WERI-Rb-1 (cell line): Measurements from ENCODE around the gene PFN4.

ENCODE experiments used
- DNase-seq: peaks from one replicate; pipeline ENCODE4 v3.0.0-alpha.2; 2020
- H3K27ac ChIP-seq: fragments of 250-450 bp; sonication (Bioruptor Pico); 2 replicates; pipeline ENCODE4 v1.5.1; 2020; ENCODE audit warnings: mild to moderate bottlenecking, moderate library complexity
- H3K27me3 ChIP-seq: fragments of 250-450 bp; sonication (Bioruptor Pico); 2 replicates; pipeline ENCODE4 v1.5.1; 2021; ENCODE audit warnings: mild to moderate bottlenecking, low read depth, moderate library complexity; ENCODE audit not compliant: insufficient read depth, severe bottlenecking
- H3K36me3 ChIP-seq: fragments of 250-450 bp; sonication (Bioruptor Pico); 2 replicates; pipeline ENCODE4 v1.5.1; 2020; ENCODE audit warnings: mild to moderate bottlenecking, moderate library complexity
- H3K4me3 ChIP-seq: 2 replicates; pipeline ENCODE4 v1.5.1; 2011; ENCODE audit warnings: low read depth, mild to moderate bottlenecking, control low read depth, low read length
- H3K9me3 ChIP-seq: fragments of 250-450 bp; sonication (Bioruptor Pico); 2 replicates; pipeline ENCODE4 v1.5.1; 2021; ENCODE audit warnings: mild to moderate bottlenecking, moderate library complexity; ENCODE audit not compliant: severe bottlenecking
- TF ChIP-seq, protein P1 (sequence below): IDR thresholded peaks from 2 replicates; pipeline ENCODE4 v1.5.1; 2011; ENCODE audit warnings: low read depth, mild to moderate bottlenecking, control low read depth, inconsistent platforms, low read length

PFN4 gene

GRCh38 chr2:24122366-24123194 is 554 bp downstream of the PFN4 start:
- DNase-seq, result no peak
- Histone ChIP-seq H3K9me3 (no peaks in the 10 kb centered on the region), H3K27me3 (no peaks in the 10 kb centered on the region), H3K4me3 (peak overlapping the region; percentile 79), H3K27ac (peak overlapping the region; percentile 90), H3K36me3 (no peaks in the 10 kb centered on the region)
- TF ChIP-seq, protein P1, sequence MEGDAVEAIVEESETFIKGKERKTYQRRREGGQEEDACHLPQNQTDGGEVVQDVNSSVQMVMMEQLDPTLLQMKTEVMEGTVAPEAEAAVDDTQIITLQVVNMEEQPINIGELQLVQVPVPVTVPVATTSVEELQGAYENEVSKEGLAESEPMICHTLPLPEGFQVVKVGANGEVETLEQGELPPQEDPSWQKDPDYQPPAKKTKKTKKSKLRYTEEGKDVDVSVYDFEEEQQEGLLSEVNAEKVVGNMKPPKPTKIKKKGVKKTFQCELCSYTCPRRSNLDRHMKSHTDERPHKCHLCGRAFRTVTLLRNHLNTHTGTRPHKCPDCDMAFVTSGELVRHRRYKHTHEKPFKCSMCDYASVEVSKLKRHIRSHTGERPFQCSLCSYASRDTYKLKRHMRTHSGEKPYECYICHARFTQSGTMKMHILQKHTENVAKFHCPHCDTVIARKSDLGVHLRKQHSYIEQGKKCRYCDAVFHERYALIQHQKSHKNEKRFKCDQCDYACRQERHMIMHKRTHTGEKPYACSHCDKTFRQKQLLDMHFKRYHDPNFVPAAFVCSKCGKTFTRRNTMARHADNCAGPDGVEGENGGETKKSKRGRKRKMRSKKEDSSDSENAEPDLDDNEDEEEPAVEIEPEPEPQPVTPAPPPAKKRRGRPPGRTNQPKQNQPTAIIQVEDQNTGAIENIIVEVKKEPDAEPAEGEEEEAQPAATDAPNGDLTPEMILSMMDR, result no peak

DNA sequence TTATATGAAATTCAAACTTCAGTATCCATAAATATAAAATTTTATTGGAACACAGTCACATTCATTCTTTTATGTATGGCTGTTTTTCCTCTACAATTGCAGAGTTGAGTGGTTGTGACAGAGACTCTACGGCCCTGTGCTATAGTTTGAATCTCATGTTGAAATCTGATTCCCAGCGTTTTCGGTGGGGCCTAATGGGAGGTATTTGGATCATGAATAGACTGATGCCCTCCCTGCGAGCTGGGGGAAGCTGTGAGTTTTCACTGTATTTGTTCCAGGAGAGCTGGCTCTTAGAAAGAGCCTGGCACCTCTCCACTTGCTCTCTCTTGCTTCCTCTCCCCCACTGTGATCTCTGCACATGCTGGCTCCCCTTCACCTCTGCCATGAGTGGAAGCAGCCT is 1.7 kb downstream of the PFN4 start:
- H3K27me3 ChIP-seq, result no peaks in the 10 kb centered on the region
- no peak overlapping the region for H3K27ac ChIP-seq
- TF ChIP-seq, protein P1, result no peak
- H3K36me3 ChIP-seq, result no peaks in the 10 kb centered on the region
- no peaks in the 10 kb centered on the region for H3K9me3 ChIP-seq
- no peak for DNase-seq
- no peak overlapping the region for H3K4me3 ChIP-seq

DNA sequence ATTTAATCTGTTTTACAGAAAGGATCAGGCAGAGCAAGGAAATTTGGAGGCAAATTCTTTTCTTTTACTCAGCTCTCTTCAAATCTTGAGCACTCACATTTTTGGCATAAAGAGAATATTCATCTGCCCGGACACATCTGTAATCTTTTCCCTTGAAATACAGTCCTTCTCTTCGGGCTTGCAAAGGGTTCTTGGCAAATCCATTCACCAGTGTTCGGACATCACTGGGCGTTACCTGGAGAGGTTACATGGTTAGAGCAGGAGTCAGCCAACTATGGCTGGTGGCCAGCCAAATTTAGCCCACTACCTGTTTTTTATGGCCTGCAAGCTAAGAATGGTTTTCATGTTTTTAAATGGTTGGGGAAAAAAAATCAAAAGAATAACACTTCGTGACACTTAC is 2.1 kb downstream of the PFN4 start:
- Histone ChIP-seq H3K36me3 (no peaks in the 10 kb centered on the region), H3K27me3 (no peaks in the 10 kb centered on the region), H3K9me3 (no peaks in the 10 kb centered on the region), H3K4me3 (no peak overlapping the region), H3K27ac (no peak overlapping the region)
- DNase-seq, result no peak
- TF ChIP-seq, protein P1, result no peak

DNA sequence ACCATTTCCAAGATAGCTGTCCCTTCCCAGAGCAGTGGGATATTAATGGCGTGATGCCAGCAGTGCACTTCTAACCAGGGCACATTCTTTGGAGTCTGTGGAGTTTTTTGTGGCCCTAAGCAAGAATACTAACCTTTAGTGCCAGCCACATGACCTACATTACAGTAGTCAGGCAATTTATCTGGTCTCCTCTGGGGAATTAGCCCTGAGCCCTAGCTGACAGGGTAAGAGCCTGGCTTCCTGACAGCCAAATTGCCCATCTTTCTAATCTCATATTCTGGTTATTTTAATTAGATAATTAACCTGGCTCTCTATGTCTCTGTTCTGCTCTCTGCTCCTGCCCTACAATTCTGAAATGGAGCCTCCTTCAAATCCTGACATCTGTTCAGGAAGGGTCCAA is 5.2 kb downstream of the PFN4 start:
- no peaks in the 10 kb centered on the region for H3K36me3 ChIP-seq
- H3K27ac ChIP-seq, result no peak overlapping the region
- peak; percentile 23 for DNase-seq
- TF ChIP-seq, protein P1, result no peak
- H3K27me3 ChIP-seq, result no peaks in the 10 kb centered on the region
- no peaks in the 10 kb centered on the region for H3K9me3 ChIP-seq
- H3K4me3 ChIP-seq, result no peak overlapping the region

GRCh38 chr2:24115057-24115456 is 8.1 kb downstream of the PFN4 start:
- no peak overlapping the region for H3K4me3 ChIP-seq
- TF ChIP-seq, protein P1, result no peak
- H3K9me3 ChIP-seq, result no peaks in the 10 kb centered on the region
- no peaks in the 10 kb centered on the region for H3K27me3 ChIP-seq
- H3K36me3 ChIP-seq, result no peaks in the 10 kb centered on the region
- DNase-seq, result no peak
- no peak overlapping the region for H3K27ac ChIP-seq
